Thoracic aorta (tissue), 2 donors: ENCODE results near the gene PRM3. TPM values are rescaled to one million over a fixed set of nuclear protein-coding genes. Genes with fewer than 3 reads are reported as not detected.

ENCODE experiments used
- ATAC-seq: fragments of 150-250 bp; one replicate; pipeline ENCODE4 v1.8.0; 2017; ENCODE audit warnings: low read depth; ENCODE audit not compliant: insufficient number of reproducible peaks, low FRiP score
- DNase-seq: peaks from one replicate; pipeline ENCODE4 v3.0.0-alpha.2; 2020; ENCODE audit warnings: low spot score
- H3K27ac ChIP-seq, 2 donors: fragments of 200-600 bp; sonication (generic); 1 replicate in 1 of 2; 2 replicates in 1 of 2; pipeline ENCODE4 v1.5.1; 2016; ENCODE audit warnings: mild to moderate bottlenecking in 2 of 2, moderate library complexity in 2 of 2
- H3K27me3 ChIP-seq: fragments of 200-600 bp; sonication (generic); replicated peaks from 2 replicates; pipeline ENCODE4 v1.6.0; 2016; ENCODE audit warnings: mild to moderate bottlenecking; ENCODE audit not compliant: insufficient read depth
- H3K36me3 ChIP-seq: fragments of 200-600 bp; sonication (generic); one replicate; pipeline ENCODE4 v1.5.1; 2016
- H3K4me1 ChIP-seq, 2 donors: fragments of 200-600 bp; sonication (generic); 1 replicate in 1 of 2; 2 replicates in 1 of 2; pipeline versions ENCODE4 v1.5.1 to v1.6.0; 2016; ENCODE audit warnings: low read depth in 2 of 2, mild to moderate bottlenecking in 1 of 2; ENCODE audit not compliant: control insufficient read depth in 1 of 2
- H3K4me3 ChIP-seq: fragments of 200-600 bp; sonication (generic); 2 replicates; pipeline ENCODE4 v1.5.1; 2016; ENCODE audit warnings: mild to moderate bottlenecking
- H3K9me3 ChIP-seq: fragments of 200-600 bp; sonication (generic); 2 replicates; pipeline ENCODE4 v1.5.1; 2016
- CTCF ChIP-seq: fragments of 200-600 bp; sonication (generic); IDR thresholded peaks from one replicate; pipeline ENCODE4 v1.5.1; 2019; ENCODE audit warnings: antibody characterized with exemption
- total RNA-seq, 2 donors: library from RNA; depleted of rRNA; stranded (reverse); fragments of >200 nt; gene quantifications; one replicate each; pipeline versions ENCODE4 v1.1.0 to v1.2.3, GENCODE V29; 2016

The PRM3 gene
- total RNA-seq, 2 donors from 2014 or later = not detected

DNA sequence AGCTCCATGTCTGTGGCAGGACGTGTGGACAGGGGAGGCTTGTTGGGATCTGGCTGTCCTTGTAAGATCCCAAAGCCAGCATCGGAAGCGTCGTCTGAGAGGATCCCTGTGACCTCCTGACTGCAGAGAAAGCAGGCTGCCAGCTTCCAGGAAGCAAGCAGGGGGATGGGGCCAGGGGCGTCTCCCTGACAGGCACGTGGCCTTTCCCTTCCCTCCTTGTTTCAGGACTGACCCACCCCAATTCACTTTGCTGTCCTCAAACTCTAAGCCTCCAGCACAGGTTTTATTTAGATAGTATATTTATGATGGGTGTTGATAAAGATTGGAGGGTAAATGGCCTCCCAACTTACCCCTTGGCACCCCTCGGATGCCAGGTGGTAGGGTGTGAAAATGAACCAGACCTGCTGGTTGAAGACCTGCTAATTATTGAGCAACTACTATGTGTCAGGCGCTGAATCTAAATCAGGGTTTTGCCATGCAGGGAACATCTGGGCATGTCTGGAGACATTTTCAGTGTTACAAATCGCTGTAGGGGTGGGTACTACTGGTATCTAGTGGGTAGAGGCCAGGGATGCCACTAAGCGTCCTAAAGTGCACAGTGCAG lies 42.0 kb downstream of the PRM3 start:
- Histone ChIP-seq H3K27ac (no peak overlapping the region), H3K36me3 (no peaks in the 10 kb centered on the region), H3K9me3 (no peaks in the 10 kb centered on the region), H3K4me3 (no peak overlapping the region), H3K27me3 (no peaks in the 10 kb centered on the region), H3K4me1 (peaks cover 5 to 11% of the 10 kb centered on the region in 2 donors)
- no peak for DNase-seq
- TF ChIP-seq CTCF = no peak
- no peak for ATAC-seq

DNA sequence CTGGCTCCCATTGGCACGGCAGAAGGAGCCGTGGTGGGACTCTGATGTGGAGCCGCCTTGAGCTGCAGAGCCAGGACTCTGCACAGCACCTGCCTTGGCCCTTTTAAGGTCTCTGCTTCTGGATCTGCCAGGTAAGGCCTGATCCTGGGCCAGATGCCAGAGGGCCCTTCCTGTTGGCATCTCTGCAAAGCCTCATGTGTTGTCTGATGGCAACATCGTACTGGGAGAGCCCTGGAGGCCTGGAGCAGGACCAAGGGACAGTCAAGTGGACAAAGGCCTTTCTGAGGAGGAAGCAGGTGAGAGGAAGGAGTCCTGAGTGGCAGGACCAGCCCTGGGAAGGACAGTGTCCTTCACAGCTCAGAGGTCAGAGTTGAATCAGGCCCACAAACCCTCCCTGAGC lies 43.5 kb downstream of the PRM3 start:
- TF ChIP-seq CTCF = no peak
- no peaks in the 10 kb centered on the region for H3K9me3 ChIP-seq
- DNase-seq (no peak), ATAC-seq (no peak)
- H3K27me3 ChIP-seq = no peaks in the 10 kb centered on the region
- no peak overlapping the region for H3K27ac ChIP-seq
- no peaks in the 10 kb centered on the region for H3K36me3 ChIP-seq
- peaks cover 5 to 21% of the 10 kb centered on the region in 2 donors for H3K4me1 ChIP-seq
- no peak overlapping the region for H3K4me3 ChIP-seq

DNA sequence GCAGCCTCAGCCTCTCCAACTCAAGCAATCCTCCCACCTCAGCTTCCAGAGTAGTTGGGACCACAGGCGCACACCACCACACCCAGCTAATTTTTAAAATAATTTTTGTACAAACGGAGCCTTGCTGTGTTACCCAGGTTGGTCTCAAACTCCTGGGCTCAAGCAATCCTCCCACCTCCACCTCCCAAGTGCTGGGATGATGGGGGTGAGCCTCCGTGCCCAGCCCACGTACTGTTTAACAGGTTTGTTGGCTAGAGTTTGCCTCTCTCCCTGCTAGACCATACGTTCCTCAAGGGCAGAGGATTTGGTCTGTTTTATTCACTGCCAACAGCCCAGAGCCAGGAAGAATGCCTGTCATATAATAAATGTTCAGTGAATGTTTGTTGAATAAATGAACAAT lies 44.0 kb downstream of the PRM3 start:
- Histone ChIP-seq H3K27me3 (no peaks in the 10 kb centered on the region), H3K4me1 (peaks cover 5 to 26% of the 10 kb centered on the region in 2 donors), H3K9me3 (no peaks in the 10 kb centered on the region), H3K36me3 (no peaks in the 10 kb centered on the region), H3K4me3 (no peak overlapping the region), H3K27ac (no peak overlapping the region)
- DNase-seq (no peak), ATAC-seq (no peak)
- TF ChIP-seq CTCF = no peak

- no peak for TF ChIP-seq CTCF
- ATAC-seq = no peak
- Histone ChIP-seq H3K27ac (no peak overlapping the region), H3K36me3 (no peaks in the 10 kb centered on the region), H3K4me1 (peaks cover 0 to 20% of the 10 kb centered on the region in 2 donors), H3K4me3 (peak overlapping the region; percentile 62), H3K9me3 (no peaks in the 10 kb centered on the region), H3K27me3 (no peaks in the 10 kb centered on the region)
- DNase-seq = no peak
These were observed 47.5 kb downstream of the PRM3 start for GRCh38 chr16:11225677-11226549.

- no peaks in the 10 kb centered on the region for H3K27me3 ChIP-seq
- TF ChIP-seq CTCF = no peak
- DNase-seq = no peak
- H3K27ac ChIP-seq = no peak overlapping the region
- H3K4me1 ChIP-seq = peaks cover 0 to 20% of the 10 kb centered on the region in 2 donors
- ATAC-seq = peak; percentile 14
- H3K36me3 ChIP-seq = no peaks in the 10 kb centered on the region
- no peaks in the 10 kb centered on the region for H3K9me3 ChIP-seq
- peak overlapping the region; percentile 62 for H3K4me3 ChIP-seq
These were observed 48.3 kb downstream of the PRM3 start for GRCh38 chr16:11224894-11225676.
